PC-3 (cell line): ENCODE measurements around the gene ATP8B3. TPM values are rescaled to one million over a fixed set of nuclear protein-coding genes. Genes with fewer than 3 reads are reported as not detected.
A peak's percentile ranks its signal among the peaks of the same experiment; 100 is the strongest.

Experiments used
- ATAC-seq: fragments of 200-7000 bp; cut with Tn5 transposase; 2 replicates; pipeline ENCODE4 v1.9.1; 2020; ENCODE audit warnings: mild to moderate bottlenecking, moderate library complexity
- BruUV-seq: library from RNA; stranded (reverse); fragments of 400-500 nt; replicated peaks from 2 replicates; lab custom pipeline; 2021; lab: Mats Ljungman, UMichigan
- CTCF ChIA-PET: fragments of 300-600 bp; sonication (Branson Sonifier 250); formaldehyde crosslinking; loops from one replicate; lab custom pipeline; 2022; ENCODE audit warnings: antibody characterized with exemption; lab: Charles Lee
- POLR2A ChIA-PET: fragments of 300-600 bp; sonication (Branson Sonifier 250); formaldehyde crosslinking; loops from one replicate; lab custom pipeline; 2022; ENCODE audit warnings: antibody characterized with exemption; ENCODE audit not compliant: unreplicated experiment; lab: Charles Lee
- DNase-seq: peaks from one replicate; pipeline ENCODE4 v3.0.0-alpha.2; 2015
- H2AFZ ChIP-seq: fragments of 300-600 bp; sonication (generic); 2 replicates; pipeline ENCODE4 v1.6.0; 2016; ENCODE audit warnings: antibody characterized with exemption, low read length
- H3F3A ChIP-seq: fragments of 300-600 bp; sonication (generic); one replicate; pipeline ENCODE4 v1.6.0; 2017; ENCODE audit warnings: antibody characterized with exemption, low read length, control low read depth, mild to moderate bottlenecking; ENCODE audit not compliant: unreplicated experiment
- H3K27ac ChIP-seq: fragments of 300-600 bp; sonication (generic); 2 replicates; pipeline ENCODE4 v1.5.1; 2016; ENCODE audit warnings: mild to moderate bottlenecking, low read length
- H3K27me3 ChIP-seq: fragments of 300-600 bp; sonication (generic); 2 replicates; pipeline ENCODE4 v1.6.1; 2016; ENCODE audit warnings: low read length, mixed read lengths
- H3K36me3 ChIP-seq: fragments of 300-600 bp; sonication (generic); 2 replicates; pipeline ENCODE4 v1.6.1; 2016; ENCODE audit warnings: low read depth, mixed run types, low read length, mixed read lengths
- H3K4me1 ChIP-seq: fragments of 300-600 bp; sonication (generic); 2 replicates; pipeline ENCODE4 v1.5.1; 2016; ENCODE audit warnings: low read length; ENCODE audit not compliant: insufficient read depth
- H3K4me2 ChIP-seq: fragments of 300-600 bp; sonication (generic); 2 replicates; pipeline ENCODE4 v1.6.0; 2016; ENCODE audit warnings: low read length
- H3K4me3 ChIP-seq: fragments of 300-600 bp; sonication (generic); 2 replicates; pipeline ENCODE4 v1.5.1; 2016; ENCODE audit warnings: mild to moderate bottlenecking, low read length, mixed read lengths
- H3K79me2 ChIP-seq: fragments of 300-600 bp; sonication (generic); 2 replicates; pipeline ENCODE4 v1.6.1; 2017; ENCODE audit warnings: low read length, mixed read lengths
- H3K9ac ChIP-seq: fragments of 300-600 bp; sonication (generic); 2 replicates; pipeline ENCODE4 v1.6.0; 2016; ENCODE audit warnings: mild to moderate bottlenecking, low read length
- H3K9me2 ChIP-seq: fragments of 300-600 bp; sonication (generic); replicated peaks from 2 replicates; pipeline ENCODE4 v1.6.1; 2016; ENCODE audit warnings: mixed run types, low read length, mixed read lengths
- H3K9me3 ChIP-seq: fragments of 300-600 bp; sonication (generic); 2 replicates; pipeline ENCODE4 v1.6.1; 2016; ENCODE audit warnings: low read length, mixed read lengths
- H4K20me1 ChIP-seq: fragments of 300-600 bp; sonication (generic); 2 replicates; pipeline ENCODE4 v1.6.1; 2016; ENCODE audit warnings: low read length, mixed read lengths
- CTCF ChIP-seq: fragments of 300-600 bp; sonication (generic); conservative IDR thresholded peaks from 2 replicates; pipeline ENCODE4 v1.5.1; 2017; ENCODE audit warnings: antibody characterized with exemption, low read depth, mild to moderate bottlenecking, low read length
- EZH2 ChIP-seq: fragments of 300-600 bp; sonication (generic); IDR thresholded peaks from one replicate; pipeline ENCODE4 v1.6.1; 2017; ENCODE audit warnings: antibody characterized with exemption, mild to moderate bottlenecking, low read length; ENCODE audit not compliant: unreplicated experiment
- EZH2phosphoT487 ChIP-seq: fragments of 300-600 bp; sonication (generic); IDR thresholded peaks from 2 replicates; pipeline ENCODE4 v1.6.1; 2018; ENCODE audit warnings: mild to moderate bottlenecking, antibody characterized with exemption, low read length, borderline replicate concordance
- intact Hi-C: fragments of 100-400 bp; cut with micrococcal nuclease; formaldehyde crosslinking; loops from 2 replicates; pipeline ENCODE4 v1.9.0; 2023
- total RNA-seq: library from RNA; depleted of rRNA; stranded (reverse); fragments of >200 nt; gene quantifications from 2 replicates; pipeline ENCODE4 v1.2.3, GENCODE V29; 2014

ATP8B3 gene
- total RNA-seq, 1 experiment from 2014 or later: 4.2 TPM

DNA sequence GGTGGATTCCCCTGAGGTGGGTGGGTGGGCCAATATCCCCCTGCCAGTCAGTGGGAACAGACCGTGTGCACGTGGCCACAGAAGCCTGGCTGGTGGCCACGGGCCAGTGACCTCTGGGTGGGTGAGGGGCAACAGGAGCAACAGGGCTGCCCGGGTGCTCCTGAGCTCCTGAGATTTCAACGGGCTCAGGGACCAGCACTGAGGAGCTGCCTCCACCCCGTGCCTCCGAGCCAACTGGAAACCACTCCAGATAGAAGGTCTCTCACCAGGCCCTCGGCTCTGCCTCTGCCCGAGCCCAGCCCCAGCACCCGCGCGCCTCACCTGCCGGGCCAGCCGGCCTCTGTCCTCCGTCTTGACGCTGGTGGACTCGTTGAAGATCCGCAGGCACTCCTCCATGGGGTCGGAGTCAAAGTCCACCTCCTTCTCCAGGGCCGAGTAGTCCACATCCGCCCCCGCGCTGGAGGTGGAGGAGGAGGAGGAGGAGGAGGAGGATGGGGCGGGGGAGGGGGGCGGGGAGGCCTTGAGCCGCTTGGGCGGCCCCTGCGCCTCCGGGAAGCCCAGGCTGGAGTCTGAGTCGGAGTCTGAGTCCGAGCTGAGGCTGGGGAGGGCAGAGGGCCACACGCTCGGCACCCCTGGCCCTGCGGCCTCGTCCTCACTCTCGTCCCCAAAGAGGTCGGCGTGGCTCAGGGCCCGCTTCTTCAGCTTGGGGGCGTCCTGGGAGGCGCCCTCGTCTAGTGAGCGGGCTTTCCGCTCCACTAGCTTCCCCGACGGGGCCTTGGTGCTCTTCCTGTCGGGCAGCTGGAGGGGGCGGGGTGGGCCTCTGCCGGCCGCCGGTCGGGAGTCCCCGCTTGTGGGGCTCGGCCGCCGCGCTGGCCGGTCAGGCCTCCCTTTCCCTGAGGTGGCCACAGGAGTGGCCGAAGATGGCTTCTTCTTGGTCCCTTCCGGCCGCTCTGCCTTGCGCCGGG is 14.8 kb upstream of the ATP8B3 start:
- Histone ChIP-seq H3K9me3 (no peaks in the 10 kb centered on the region), H3K79me2 (peaks cover 5% of the 10 kb centered on the region; the same call in 1 of the 2 replicates), H3K27ac (no peak overlapping the region), H3K4me3 (no peak overlapping the region), H3K27me3 (no peaks in the 10 kb centered on the region), H3K4me1 (no peaks in the 10 kb centered on the region), H3F3A (no peaks in the 10 kb centered on the region), H2AFZ (no peak overlapping the region), H3K9ac (no peak overlapping the region), H4K20me1 (no peaks in the 10 kb centered on the region), H3K9me2 (no peaks in the 10 kb centered on the region), H3K36me3 (no peaks in the 10 kb centered on the region; the same call in 1 of the 2 replicates), H3K4me2 (no peak overlapping the region)
- ATAC-seq (peak; percentile 22; the same call in 1 of the 2 replicates), DNase-seq (no peak)
- TF ChIP-seq EZH2phosphoT487: no peak
- TF ChIP-seq CTCF: no peak
- TF ChIP-seq EZH2: no peak
- ChIA-PET POLR2A (interaction anchor here (0.6 kb wide), 1 partner anchor 67 kb away, joined by 3 read pairs; no protein-coding TSS in a partner anchor), CTCF (interaction anchor here (0.6 kb wide), 1 partner anchor 38 kb away, joined by 3 read pairs; no protein-coding TSS in a partner anchor)
- intact Hi-C loops: no loop called here
- BruUV-seq: no TSS peak

- ChIA-PET POLR2A (interaction anchor here (0.6 kb wide), 1 partner anchor 66 kb away, joined by 3 read pairs; no protein-coding TSS in a partner anchor), CTCF (interaction anchor here (0.6 kb wide), 1 partner anchor 116 kb away, joined by 6 read pairs; no protein-coding TSS in a partner anchor)
- Histone ChIP-seq H2AFZ (no peak overlapping the region), H3K27me3 (no peaks in the 10 kb centered on the region), H3K4me1 (no peaks in the 10 kb centered on the region), H3K79me2 (peaks cover 1% of the 10 kb centered on the region; the same call in 1 of the 2 replicates), H3F3A (no peaks in the 10 kb centered on the region), H3K27ac (no peak overlapping the region), H3K4me3 (no peak overlapping the region), H3K9ac (no peak overlapping the region), H4K20me1 (no peaks in the 10 kb centered on the region), H3K36me3 (no peaks in the 10 kb centered on the region; the same call in 1 of the 2 replicates), H3K9me2 (no peaks in the 10 kb centered on the region), H3K4me2 (no peak overlapping the region), H3K9me3 (no peaks in the 10 kb centered on the region)
- ATAC-seq (peak; percentile 86), DNase-seq (peak; percentile 67)
- TF ChIP-seq EZH2 (no peak), EZH2phosphoT487 (no peak), CTCF (peak; percentile 82)
- no TSS peak for BruUV-seq
- intact Hi-C loops: no loop called here
These were observed 14.0 kb upstream of the ATP8B3 start for GRCh38 chr19:1825909-1826556.
